ENCODE data around the gene COL2A1.

GRCh38 chr12:48029491-48030172, 25.4 kb upstream of the COL2A1 start:
- no peak for TF ChIP-seq CTCF (IDR thresholded peaks at IDR 0.05)
- TF ChIP-seq POLR2A (IDR thresholded peaks at IDR 0.05) = no peak
